ENCODE measurements around the gene HTR1D.
"Not testable (repeated sequence)": the region's sequence is repeated elsewhere in the genome, so short reads cannot be mapped to it uniquely, and the experiment has no call there.

The HTR1D gene

GRCh38 chr1:23210963-23211362, 6.3 kb downstream of the HTR1D start:
- Histone ChIP-seq H3K27me3 (no peaks in the 10 kb centered on the region), H3K9me3 (no peaks in the 10 kb centered on the region), H3K36me3 (no peaks in the 10 kb centered on the region), H3K4me1 (no peaks in the 10 kb centered on the region), H3K4me3 (ENCODE audit: low read depth, low read length) (no peak overlapping the region)
- DNase-seq, result no peak
- no peak for TF ChIP-seq CTCF (IDR thresholded peaks at IDR 0.05; ENCODE audit: low read depth, low read length)

- Histone ChIP-seq H3K9me3 (no peaks in the 10 kb centered on the region), H3K36me3 (no peaks in the 10 kb centered on the region), H3K4me3 (ENCODE audit: low read depth, low read length) (no peak overlapping the region), H3K27me3 (no peaks in the 10 kb centered on the region), H3K4me1 (no peaks in the 10 kb centered on the region)
- DNase-seq, result no peak
- peak; percentile 19 for TF ChIP-seq CTCF (IDR thresholded peaks at IDR 0.05; ENCODE audit: low read depth, low read length)
Measured at GRCh38 chr1:23210351-23210785, 6.9 kb downstream of the HTR1D start.

GRCh38 chr1:23209770-23210169, 7.5 kb downstream of the HTR1D start:
- Histone ChIP-seq H3K4me3 (ENCODE audit: low read depth, low read length) (no peak overlapping the region), H3K9me3 (no peaks in the 10 kb centered on the region), H3K4me1 (no peaks in the 10 kb centered on the region), H3K27me3 (no peaks in the 10 kb centered on the region), H3K36me3 (no peaks in the 10 kb centered on the region)
- DNase-seq, result no peak
- TF ChIP-seq CTCF (IDR thresholded peaks at IDR 0.05; ENCODE audit: low read depth, low read length), result no peak

- Histone ChIP-seq H3K36me3 (no peaks in the 10 kb centered on the region), H3K4me1 (no peaks in the 10 kb centered on the region), H3K4me3 (ENCODE audit: low read depth, low read length) (no peak overlapping the region), H3K9me3 (no peaks in the 10 kb centered on the region), H3K27me3 (no peaks in the 10 kb centered on the region)
- TF ChIP-seq CTCF (IDR thresholded peaks at IDR 0.05; ENCODE audit: low read depth, low read length), result no peak
- DNase-seq, result no peak
Measured at GRCh38 chr1:23208527-23208926, 8.8 kb downstream of the HTR1D start.

- H3K4me3 ChIP-seq (ENCODE audit: low read depth, low read length); H3K4me1 ChIP-seq; H3K36me3 ChIP-seq; DNase-seq; H3K27me3 ChIP-seq; H3K9me3 ChIP-seq: not testable (repeated sequence)
Measured at GRCh38 chr1:23207733-23208132, 9.6 kb downstream of the HTR1D start.

- H3K9me3 ChIP-seq, result no peaks in the 10 kb centered on the region
- H3K4me1 ChIP-seq, result no peaks in the 10 kb centered on the region
- no peak overlapping the region for H3K4me3 ChIP-seq (ENCODE audit: low read depth, low read length)
- DNase-seq, result no peak
- H3K27me3 ChIP-seq, result no peaks in the 10 kb centered on the region
- no peaks in the 10 kb centered on the region for H3K36me3 ChIP-seq
- no peak for TF ChIP-seq CTCF (IDR thresholded peaks at IDR 0.05; ENCODE audit: low read depth, low read length)
Measured at GRCh38 chr1:23202263-23202749, 15.0 kb downstream of the HTR1D start.

- H3K9me3 ChIP-seq, result no peaks in the 10 kb centered on the region
- DNase-seq, result peak; percentile 27
- H3K36me3 ChIP-seq, result no peaks in the 10 kb centered on the region
- no peak for TF ChIP-seq CTCF (IDR thresholded peaks at IDR 0.05; ENCODE audit: low read depth, low read length)
- no peaks in the 10 kb centered on the region for H3K4me1 ChIP-seq
- no peaks in the 10 kb centered on the region for H3K27me3 ChIP-seq
- no peak overlapping the region for H3K4me3 ChIP-seq (ENCODE audit: low read depth, low read length)
Measured at GRCh38 chr1:23200883-23201282, 16.4 kb downstream of the HTR1D start.

Data from BE2C (cell line).